GM23338 (cell line): ENCODE data around the gene CDH23. TPM values are rescaled to one million over a fixed set of nuclear protein-coding genes. Genes with fewer than 3 reads are reported as not detected.

ENCODE experiments used
- ATAC-seq: fragments of 200-7000 bp; cut with Tn5 transposase; 3 replicates; pipeline ENCODE4 v1.9.1; 2020
- DNase-seq: peaks from one replicate; pipeline ENCODE4 v3.0.0-alpha.2; 2015; ENCODE audit warnings: low spot score
- H2AFZ ChIP-seq: fragments of 200-600 bp; sonication (generic); 2 replicates; pipeline ENCODE4 v1.8.0; 2016; ENCODE audit warnings: antibody characterized with exemption, mild to moderate bottlenecking, moderate library complexity
- H3F3A ChIP-seq: fragments of 200-600 bp; sonication (generic); replicated peaks from 2 replicates; pipeline ENCODE4 v1.8.0; 2017; ENCODE audit warnings: antibody characterized with exemption, mixed run types, low read depth
- H3K27ac ChIP-seq: fragments of 200-600 bp; sonication (generic); 2 replicates; pipeline ENCODE4 v1.6.1; 2016; ENCODE audit warnings: low read depth
- H3K27me3 ChIP-seq: fragments of 200-600 bp; sonication (generic); 2 replicates; pipeline ENCODE4 v1.8.0; 2016; ENCODE audit warnings: mild to moderate bottlenecking, mixed run types, moderate library complexity; ENCODE audit not compliant: insufficient read depth
- H3K36me3 ChIP-seq: fragments of 200-600 bp; sonication (generic); 2 replicates; pipeline ENCODE4 v1.8.0; 2016; ENCODE audit warnings: mild to moderate bottlenecking; ENCODE audit not compliant: insufficient read depth
- H3K4me1 ChIP-seq: fragments of 200-600 bp; sonication (generic); 2 replicates; pipeline ENCODE4 v1.8.0; 2016; ENCODE audit warnings: mild to moderate bottlenecking, moderate library complexity; ENCODE audit not compliant: insufficient read depth
- H3K4me2 ChIP-seq: fragments of 200-600 bp; sonication (generic); 2 replicates; pipeline ENCODE4 v1.7.1; 2017; ENCODE audit warnings: mixed run types
- H3K4me3 ChIP-seq: fragments of 200-600 bp; sonication (generic); 2 replicates; pipeline ENCODE4 v1.6.1; 2016; ENCODE audit warnings: mixed run types
- H3K79me2 ChIP-seq: fragments of 200-600 bp; sonication (generic); replicated peaks from 2 replicates; pipeline ENCODE4 v1.8.0; 2017; ENCODE audit warnings: mild to moderate bottlenecking; ENCODE audit not compliant: insufficient read depth
- H3K9me2 ChIP-seq: fragments of 200-600 bp; sonication (generic); 2 replicates; pipeline ENCODE4 v1.8.0; 2017; ENCODE audit not compliant: insufficient read depth
- H4K20me1 ChIP-seq: fragments of 200-600 bp; sonication (generic); replicated peaks from 2 replicates; pipeline ENCODE4 v1.8.0; 2017; ENCODE audit warnings: mild to moderate bottlenecking; ENCODE audit not compliant: insufficient read depth
- H3K27ac Mint-ChIP-seq: 2 replicates; pipeline ENCODE4 v1.8.0; 2020; ENCODE audit warnings: inconsistent platforms, mild to moderate bottlenecking, moderate library complexity, mixed read lengths
- H3K27me3 Mint-ChIP-seq: 3 replicates; pipeline ENCODE4 v1.8.0; 2022; ENCODE audit warnings: low read depth, mild to moderate bottlenecking, moderate library complexity, mixed read lengths, inconsistent platforms; ENCODE audit not compliant: insufficient read depth, poor library complexity
- H3K36me3 Mint-ChIP-seq: 3 replicates; pipeline ENCODE4 v1.8.0; 2021; ENCODE audit warnings: low read depth, mild to moderate bottlenecking, inconsistent platforms, moderate library complexity, mixed read lengths
- H3K4me1 Mint-ChIP-seq: 3 replicates; pipeline ENCODE4 v1.8.0; 2020; ENCODE audit warnings: mild to moderate bottlenecking, inconsistent platforms, mixed read lengths
- H3K4me3 Mint-ChIP-seq: 3 replicates; pipeline ENCODE4 v1.8.0; 2021; ENCODE audit warnings: moderate library complexity, mild to moderate bottlenecking, inconsistent platforms, mixed read lengths
- H3K9me3 Mint-ChIP-seq: 3 replicates; pipeline ENCODE4 v1.8.0; 2020; ENCODE audit warnings: moderate library complexity, mild to moderate bottlenecking, inconsistent platforms, mixed read lengths
- CREB1 ChIP-seq: fragments of 250-450 bp; sonication (Bioruptor Pico); IDR thresholded peaks from 2 replicates; pipeline ENCODE4 v1.5.0; 2020; ENCODE audit warnings: low read depth, mild to moderate bottlenecking, moderate library complexity
- CTCF ChIP-seq, 2 experiments: fragments of 200-600 bp in 1 of 2; sonication (generic) in 1 of 2; conservative IDR thresholded peaks; 2 replicates each; pipeline versions ENCODE4 v1.5.1 to v1.6.1; 2016 to 2017; ENCODE audit warnings: antibody characterized with exemption in 2 of 2, low read depth in 2 of 2, mild to moderate bottlenecking in 2 of 2, moderate library complexity in 1 of 2
- ETS1 ChIP-seq: IDR thresholded peaks from 2 replicates; pipeline ENCODE4 v1.6.1; 2016; ENCODE audit warnings: antibody characterized with exemption
- EZH2 ChIP-seq: fragments of 200-600 bp; sonication (generic); IDR thresholded peaks from one replicate; pipeline ENCODE4 v1.8.0; 2017; ENCODE audit warnings: antibody characterized with exemption, mild to moderate bottlenecking, low read depth; ENCODE audit not compliant: unreplicated experiment
- EZH2phosphoT487 ChIP-seq: fragments of 200-600 bp; sonication (generic); IDR thresholded peaks from one replicate; pipeline ENCODE4 v1.8.1; 2018; ENCODE audit warnings: antibody characterized with exemption; ENCODE audit not compliant: unreplicated experiment
- JUNB ChIP-seq: IDR thresholded peaks from one replicate; pipeline ENCODE4 v1.6.1; 2016; ENCODE audit warnings: antibody characterized with exemption; ENCODE audit not compliant: unreplicated experiment
- NANOG ChIP-seq: IDR thresholded peaks from 2 replicates; pipeline ENCODE4 v1.6.1; 2016; ENCODE audit warnings: antibody characterized with exemption, borderline replicate concordance
- POLR2AphosphoS5 ChIP-seq: IDR thresholded peaks from 2 replicates; pipeline ENCODE4 v1.6.1; 2016; ENCODE audit warnings: antibody characterized with exemption, low read depth
- REST ChIP-seq: IDR thresholded peaks from one replicate; pipeline ENCODE4 v1.6.1; 2018; ENCODE audit warnings: antibody characterized with exemption; ENCODE audit not compliant: unreplicated experiment
- STAT1 ChIP-seq: IDR thresholded peaks from one replicate; pipeline ENCODE4 v1.6.1; 2016; ENCODE audit warnings: antibody characterized with exemption; ENCODE audit not compliant: unreplicated experiment
- ZNF114 ChIP-seq: fragments of 250-450 bp; sonication (Bioruptor Pico); IDR thresholded peaks from 2 replicates; pipeline ENCODE4 v1.5.0; 2020; ENCODE audit warnings: mild to moderate bottlenecking, moderate library complexity
- ZNF331 ChIP-seq: fragments of 250-450 bp; sonication (Bioruptor Pico); IDR thresholded peaks from 2 replicates; pipeline ENCODE4 v1.5.0; 2020; ENCODE audit warnings: low read depth, mild to moderate bottlenecking, moderate library complexity
- polyA plus RNA-seq: library from polyadenylated mRNA; unstranded; fragments of >200 nt; fragmentation: Nextera tagmentation; extraction: Ambion mirVana; gene quantifications from 2 replicates; pipeline ENCODE4 v1.2.1, GENCODE V29; 2016
- total RNA-seq: library from RNA; depleted of rRNA; stranded (reverse); fragments of >200 nt; shearing (Covaris generic); gene quantifications from 2 replicates; pipeline ENCODE4 v1.2.3, GENCODE V29; 2014
- TF ChIP-seq, protein P1 (sequence below): fragments of 250-450 bp; sonication (Bioruptor Pico); IDR thresholded peaks from 2 replicates; pipeline ENCODE4 v1.5.0; 2020; ENCODE audit warnings: mild to moderate bottlenecking, moderate library complexity

Gene CDH23
- total and polyA plus RNA-seq, 2 experiments from 2014 or later = 0.95 to 4.3 TPM

GRCh38 chr10:71567006-71567405 is 170.3 kb downstream of the CDH23 start:
- H3K4me3 Mint-ChIP-seq = no peak overlapping the region
- H3K4me3 ChIP-seq = no peak overlapping the region
- no peaks in the 10 kb centered on the region for H3K36me3 ChIP-seq
- TF ChIP-seq REST (no peak), JUNB (no peak), EZH2 (no peak), NANOG (no peak), ZNF114 (CRISPR knock-in tag) (no peak), CREB1 (no peak), STAT1 (no peak), ZNF331 (no peak), EZH2phosphoT487 (no peak), ETS1 (no peak), POLR2AphosphoS5 (no peak), CTCF (conservative IDR thresholded peaks at IDR 0.05; ENCODE audit: low read depth in 2 of 2) (no peak)
- TF ChIP-seq, protein P1, sequence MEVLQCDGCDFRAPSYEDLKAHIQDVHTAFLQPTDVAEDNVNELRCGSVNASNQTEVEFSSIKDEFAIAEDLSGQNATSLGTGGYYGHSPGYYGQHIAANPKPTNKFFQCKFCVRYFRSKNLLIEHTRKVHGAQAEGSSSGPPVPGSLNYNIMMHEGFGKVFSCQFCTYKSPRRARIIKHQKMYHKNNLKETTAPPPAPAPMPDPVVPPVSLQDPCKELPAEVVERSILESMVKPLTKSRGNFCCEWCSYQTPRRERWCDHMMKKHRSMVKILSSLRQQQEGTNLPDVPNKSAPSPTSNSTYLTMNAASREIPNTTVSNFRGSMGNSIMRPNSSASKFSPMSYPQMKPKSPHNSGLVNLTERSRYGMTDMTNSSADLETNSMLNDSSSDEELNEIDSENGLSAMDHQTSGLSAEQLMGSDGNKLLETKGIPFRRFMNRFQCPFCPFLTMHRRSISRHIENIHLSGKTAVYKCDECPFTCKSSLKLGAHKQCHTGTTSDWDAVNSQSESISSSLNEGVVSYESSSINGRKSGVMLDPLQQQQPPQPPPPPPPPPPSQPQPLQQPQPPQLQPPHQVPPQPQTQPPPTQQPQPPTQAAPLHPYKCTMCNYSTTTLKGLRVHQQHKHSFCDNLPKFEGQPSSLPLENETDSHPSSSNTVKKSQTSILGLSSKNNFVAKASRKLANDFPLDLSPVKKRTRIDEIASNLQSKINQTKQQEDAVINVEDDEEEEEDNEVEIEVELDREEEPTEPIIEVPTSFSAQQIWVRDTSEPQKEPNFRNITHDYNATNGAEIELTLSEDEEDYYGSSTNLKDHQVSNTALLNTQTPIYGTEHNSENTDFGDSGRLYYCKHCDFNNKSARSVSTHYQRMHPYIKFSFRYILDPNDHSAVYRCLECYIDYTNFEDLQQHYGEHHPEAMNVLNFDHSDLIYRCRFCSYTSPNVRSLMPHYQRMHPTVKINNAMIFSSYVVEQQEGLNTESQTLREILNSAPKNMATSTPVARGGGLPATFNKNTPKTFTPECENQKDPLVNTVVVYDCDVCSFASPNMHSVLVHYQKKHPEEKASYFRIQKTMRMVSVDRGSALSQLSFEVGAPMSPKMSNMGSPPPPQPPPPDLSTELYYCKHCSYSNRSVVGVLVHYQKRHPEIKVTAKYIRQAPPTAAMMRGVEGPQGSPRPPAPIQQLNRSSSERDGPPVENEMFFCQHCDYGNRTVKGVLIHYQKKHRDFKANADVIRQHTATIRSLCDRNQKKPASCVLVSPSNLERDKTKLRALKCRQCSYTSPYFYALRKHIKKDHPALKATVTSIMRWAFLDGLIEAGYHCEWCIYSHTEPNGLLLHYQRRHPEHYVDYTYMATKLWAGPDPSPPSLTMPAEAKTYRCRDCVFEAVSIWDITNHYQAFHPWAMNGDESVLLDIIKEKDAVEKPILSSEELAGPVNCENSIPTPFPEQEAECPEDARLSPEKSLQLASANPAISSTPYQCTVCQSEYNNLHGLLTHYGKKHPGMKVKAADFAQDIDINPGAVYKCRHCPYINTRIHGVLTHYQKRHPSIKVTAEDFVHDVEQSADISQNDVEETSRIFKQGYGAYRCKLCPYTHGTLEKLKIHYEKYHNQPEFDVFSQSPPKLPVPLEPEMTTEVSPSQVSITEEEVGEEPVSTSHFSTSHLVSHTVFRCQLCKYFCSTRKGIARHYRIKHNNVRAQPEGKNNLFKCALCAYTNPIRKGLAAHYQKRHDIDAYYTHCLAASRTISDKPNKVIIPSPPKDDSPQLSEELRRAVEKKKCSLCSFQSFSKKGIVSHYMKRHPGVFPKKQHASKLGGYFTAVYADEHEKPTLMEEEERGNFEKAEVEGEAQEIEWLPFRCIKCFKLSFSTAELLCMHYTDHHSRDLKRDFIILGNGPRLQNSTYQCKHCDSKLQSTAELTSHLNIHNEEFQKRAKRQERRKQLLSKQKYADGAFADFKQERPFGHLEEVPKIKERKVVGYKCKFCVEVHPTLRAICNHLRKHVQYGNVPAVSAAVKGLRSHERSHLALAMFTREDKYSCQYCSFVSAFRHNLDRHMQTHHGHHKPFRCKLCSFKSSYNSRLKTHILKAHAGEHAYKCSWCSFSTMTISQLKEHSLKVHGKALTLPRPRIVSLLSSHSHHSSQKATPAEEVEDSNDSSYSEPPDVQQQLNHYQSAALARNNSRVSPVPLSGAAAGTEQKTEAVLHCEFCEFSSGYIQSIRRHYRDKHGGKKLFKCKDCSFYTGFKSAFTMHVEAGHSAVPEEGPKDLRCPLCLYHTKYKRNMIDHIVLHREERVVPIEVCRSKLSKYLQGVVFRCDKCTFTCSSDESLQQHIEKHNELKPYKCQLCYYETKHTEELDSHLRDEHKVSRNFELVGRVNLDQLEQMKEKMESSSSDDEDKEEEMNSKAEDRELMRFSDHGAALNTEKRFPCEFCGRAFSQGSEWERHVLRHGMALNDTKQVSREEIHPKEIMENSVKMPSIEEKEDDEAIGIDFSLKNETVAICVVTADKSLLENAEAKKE (CRISPR knock-in tag) = no peak
- no peak overlapping the region for H3K4me2 ChIP-seq
- H2AFZ ChIP-seq = no peak overlapping the region
- no peak for DNase-seq
- no peaks in the 10 kb centered on the region for H3K27me3 ChIP-seq
- H3K27ac Mint-ChIP-seq = no peak overlapping the region
- peaks cover 12% of the 10 kb centered on the region for H3K27me3 Mint-ChIP-seq
- H3K27ac ChIP-seq = no peak overlapping the region
- H3K4me1 ChIP-seq = peaks cover 12% of the 10 kb centered on the region
- H4K20me1 ChIP-seq = no peaks in the 10 kb centered on the region
- H3K9me2 ChIP-seq = no peaks in the 10 kb centered on the region
- no peaks in the 10 kb centered on the region for H3K36me3 Mint-ChIP-seq
- no peaks in the 10 kb centered on the region for H3F3A ChIP-seq
- no peaks in the 10 kb centered on the region for H3K79me2 ChIP-seq
- peaks cover 25% of the 10 kb centered on the region for H3K4me1 Mint-ChIP-seq
- no peaks in the 10 kb centered on the region; the same call in 2 of the 3 replicates for H3K9me3 Mint-ChIP-seq
- no peak for ATAC-seq
